Breast epithelium (tissue), 4 donors: ENCODE measurements around the gene SP2. TPM values are rescaled to one million over a fixed set of nuclear protein-coding genes. Genes with fewer than 3 reads are reported as not detected.

Experiments
- DNase-seq, 2 donors: peaks; one replicate each; pipeline ENCODE4 v3.0.0-alpha.2; 2019; ENCODE audit warnings: low spot score in 2 of 2
- H3K27ac ChIP-seq, 2 donors: fragments of 200-600 bp; sonication (generic) in 1 of 2; one replicate each; pipeline ENCODE4 v1.5.1; 2016 to 2019; ENCODE audit warnings: mild to moderate bottlenecking in 1 of 2
- H3K27me3 ChIP-seq, 2 donors: fragments of 200-600 bp; sonication (generic) in 1 of 2; one replicate each; pipeline versions ENCODE4 v1.5.1 to v1.6.0; 2017 to 2019; ENCODE audit warnings: control low read depth in 1 of 2, mild to moderate bottlenecking in 1 of 2
- H3K36me3 ChIP-seq: fragments of 200-600 bp; one replicate; pipeline ENCODE4 v1.5.1; 2019
- H3K4me1 ChIP-seq, 2 donors: fragments of 200-600 bp; sonication (generic); one replicate each; pipeline ENCODE4 v1.5.1; 2016 to 2019; ENCODE audit warnings: control low read depth in 1 of 2
- H3K4me3 ChIP-seq, 3 donors: fragments of 200-600 bp; sonication (generic); 1 replicate in 2 of 3; 2 replicates in 1 of 3; pipeline ENCODE4 v1.5.1; 2016 to 2019; ENCODE audit warnings: mild to moderate bottlenecking in 3 of 3, moderate library complexity in 2 of 3
- H3K9me3 ChIP-seq, 2 donors: fragments of 200-600 bp; sonication (generic) in 1 of 2; one replicate each; pipeline ENCODE4 v1.5.1; 2016 to 2019; ENCODE audit warnings: control low read depth in 1 of 2
- CTCF ChIP-seq, 3 donors: fragments of 450-650 bp; IDR thresholded peaks; one replicate each; pipeline ENCODE4 v1.5.1; 2016 to 2017; ENCODE audit warnings: antibody characterized with exemption in 3 of 3, mild to moderate bottlenecking in 3 of 3, moderate library complexity in 3 of 3
- POLR2AphosphoS5 ChIP-seq, 3 donors: sonication (generic); formaldehyde crosslinking; IDR thresholded peaks; one replicate each; pipeline ENCODE4 v1.6.1; 2017; ENCODE audit warnings: antibody characterized with exemption in 3 of 3
- intact Hi-C: fragments of 100-400 bp; cut with DNase I; formaldehyde crosslinking; loops from one replicate; pipeline ENCODE4 v1.15.1; 2023; ENCODE audit warnings: low total_unique reads
- total RNA-seq, 3 donors: library from RNA; depleted of rRNA; stranded (reverse); fragments of >200 nt; gene quantifications; one replicate each; pipeline ENCODE4 v1.1.0, GENCODE V29; 2016

SP2 gene
- total RNA-seq, 3 donors from 2014 or later = 4.6 to 9.8 (median 5.6) TPM

- intact Hi-C loops = no loop called here
- Histone ChIP-seq H3K4me1 (no peaks in the 10 kb centered on the region), H3K27ac (no peak overlapping the region), H3K9me3 (no peaks in the 10 kb centered on the region), H3K27me3 (no peaks in the 10 kb centered on the region), H3K4me3 (no peak overlapping the region), H3K36me3 (no peaks in the 10 kb centered on the region)
- DNase-seq = no peak
- TF ChIP-seq POLR2AphosphoS5 (IDR thresholded peaks at IDR 0.05) (no peak), CTCF (IDR thresholded peaks at IDR 0.05) (peak; percentile 29 to 65 (median 52))
Measured at GRCh38 chr17:47978324-47978723, 82.3 kb downstream of the SP2 start.

Other genes starting within 250 kb of the SP2 start
- gene KPNB1, start 246.3 kb upstream of the SP2 start, total RNA-seq = 100 to 1,000 TPM; 148 to 238 (median 189) TPM
- 10 to 100 TPM in 1 of 3 donors, 1 to 10 TPM in 2; 4.5 to 11.5 (median 8.3) TPM for gene TBKBP1, start 202.1 kb upstream of the SP2 start, total RNA-seq
- gene TBX21, start 163.0 kb upstream of the SP2 start, total RNA-seq = 1 to 10 TPM in 2 of 3 donors, under 1 TPM in 1; 0.33 to 1.8 (median 1.0) TPM
- 10 to 100 TPM in 1 of 3 donors, 1 to 10 TPM in 2; 3.0 to 10.2 (median 8.9) TPM for gene OSBPL7, start 74.4 kb upstream of the SP2 start, total RNA-seq
- gene MRPL10, start 64.7 kb upstream of the SP2 start, total RNA-seq = 10 to 100 TPM; 35.0 to 43.5 (median 36.7) TPM
- gene LRRC46, start 64.6 kb upstream of the SP2 start, total RNA-seq = under 1 TPM; 0.16 to 0.59 (median 0.33) TPM
- gene SCRN2, start 55.0 kb upstream of the SP2 start, total RNA-seq = 100 to 1,000 TPM in 1 of 3 donors, 10 to 100 TPM in 2; 49.2 to 108 (median 54.9) TPM
- gene SP6, start 45.1 kb upstream of the SP2 start, total RNA-seq = 1 to 10 TPM in 2 of 3 donors, under 1 TPM in 1; 0.48 to 5.3 (median 3.6) TPM
- 10 to 100 TPM; 28.3 to 61.2 (median 34.7) TPM for gene PNPO, start 45.3 kb downstream of the SP2 start, total RNA-seq
- 100 to 1,000 TPM in 1 of 3 donors, 10 to 100 TPM in 1, not detected in 1; 38.7 to 105 TPM for gene PRR15L, start 61.6 kb downstream of the SP2 start, total RNA-seq
- 100 to 1,000 TPM; 121 to 198 (median 183) TPM for gene CDK5RAP3, start 74.9 kb downstream of the SP2 start, total RNA-seq
- 10 to 100 TPM; 16.4 to 97.9 (median 23.3) TPM for gene COPZ2, start 141.6 kb downstream of the SP2 start, total RNA-seq
- gene NFE2L1, start 152.1 kb downstream of the SP2 start, total RNA-seq = 100 to 1,000 TPM in 2 of 3 donors, 10 to 100 TPM in 1; 96.4 to 278 (median 106) TPM
- gene CBX1, start 205.2 kb downstream of the SP2 start, total RNA-seq = 10 to 100 TPM; 29.0 to 45.8 (median 45.2) TPM
- gene SNX11, start 211.5 kb downstream of the SP2 start, total RNA-seq = 10 to 100 TPM; 13.4 to 19.7 (median 14.2) TPM